Naive thymus-derived CD8-positive, alpha-beta T cell (primary cell): ENCODE results near the gene UGP2. TPM values are rescaled to one million over a fixed set of nuclear protein-coding genes. Genes with fewer than 3 reads are reported as not detected.
"Not testable (repeated sequence)": the region's sequence is repeated elsewhere in the genome, so short reads cannot be mapped to it uniquely, and the experiment has no call there.

Experiments
- ATAC-seq, 2 donors: fragments of 150-1000 bp; cut with Tn5 transposase in 1 of 2; sonication (Bioruptor Pico), chemical (Tn5 transposase) in 1 of 2; 1 replicate in 1 of 2; 2 replicates in 1 of 2; pipeline ENCODE4 v1.10.0; 2021; ENCODE audit warnings: mild to moderate bottlenecking in 2 of 2, moderate library complexity in 2 of 2
- POLR2A ChIA-PET: fragments of 350-600 bp; sonication (Branson Sonifier 250); formaldehyde crosslinking; loops from one replicate; lab custom pipeline; 2021; ENCODE audit warnings: antibody characterized with exemption; lab: Charles Lee
- DNase-seq, 10 donors: peaks; one replicate each; pipeline versions ENCODE4 v3.0.0 to v3.0.0-alpha.2; 2020 to 2022
- H3K27ac Mint-ChIP-seq, 10 donors: one replicate each; pipeline ENCODE4 v1.8.0; 2020 to 2022; ENCODE audit warnings: mild to moderate bottlenecking in 10 of 10, mixed read lengths in 10 of 10, moderate library complexity in 4 of 10, inconsistent platforms in 1 of 10
- H3K27me3 Mint-ChIP-seq, 5 donors: one replicate each; pipeline ENCODE4 v1.8.0; 2021 to 2022; ENCODE audit warnings: mixed read lengths in 5 of 5
- H3K36me3 Mint-ChIP-seq, 3 donors: one replicate each; pipeline ENCODE4 v1.8.0; 2020 to 2022; ENCODE audit warnings: mixed read lengths in 3 of 3, mild to moderate bottlenecking in 2 of 3, inconsistent platforms in 1 of 3
- H3K4me1 Mint-ChIP-seq, 4 donors: one replicate each; pipeline ENCODE4 v1.8.0; 2021 to 2022; ENCODE audit warnings: mixed read lengths in 4 of 4
- H3K4me3 Mint-ChIP-seq, 10 donors: one replicate each; pipeline ENCODE4 v1.8.0; 2020 to 2022; ENCODE audit warnings: mild to moderate bottlenecking in 10 of 10, mixed read lengths in 10 of 10, moderate library complexity in 6 of 10, inconsistent platforms in 1 of 10
- H3K9me3 Mint-ChIP-seq, 9 donors: one replicate each; pipeline ENCODE4 v1.8.0; 2020 to 2022; ENCODE audit warnings: mixed read lengths in 9 of 9, mild to moderate bottlenecking in 3 of 9, inconsistent platforms in 1 of 9, moderate library complexity in 1 of 9
- polyA plus RNA-seq, 3 donors: library from polyadenylated mRNA; unstranded; fragments of 300-500 nt; fragmentation: Illumina TruSeq; gene quantifications; one replicate each; pipeline ENCODE4 v1.2.3, GENCODE V29; 2021
- total RNA-seq, 8 experiments: library from RNA in 2 of 8; stranded (reverse) in 2 of 8; gene quantifications; one replicate each; pipeline ENCODE4 v1.2.3 and lab custom pipeline; 2021 to 2026

Gene UGP2
- 10 to 100 TPM; 77.2 to 89.1 TPM for total RNA-seq
- 100 to 1,000 TPM; 112 to 148 (median 135) TPM for polyA plus RNA-seq
- total RNA-seq (lab: John Stamatoyannopoulos, UW), result 52.2 to 110 (median 69.8) reads per million in 6 experiments

- POLR2A ChIA-PET, result interaction anchor here (0.6 to 3.8 kb wide), 15 partner anchors 9 to 1444 kb away, joined by 3 to 40 read pairs (median 7); partner anchors contain the start of genes ACTR2, MDH1 and WDPCP
- DNase-seq (peak; percentile 79 to 91 (median 82)), ATAC-seq (peak; percentile 64 to 67)
- H3K4me3 Mint-ChIP-seq, result peak within 1 kb of the TSS; percentile 94 to 100 (median 98)
- H3K36me3 Mint-ChIP-seq, result peaks cover 0 to 10% (median 5%) of the 10 kb centered on the region in 3 donors
- H3K9me3 Mint-ChIP-seq, result no peaks in the 10 kb centered on the region
- peaks cover 20 to 57% (median 49%) of the 10 kb centered on the region in 4 donors for H3K4me1 Mint-ChIP-seq
- no peaks in the 10 kb centered on the region for H3K27me3 Mint-ChIP-seq
- H3K27ac Mint-ChIP-seq, result peak within 1 kb of the TSS; percentile 95 to 99 (median 99)
Observed at GRCh38 chr2:63841254-63842022, at the start of gene UGP2. Gene UGP2, plus strand, starts transcription at chr2:63841896. Its CDS starts 290 bp downstream, at chr2:63842186.

- Mint-ChIP-seq H3K9me3 (peaks cover 0 to 9% (median 0%) of the 10 kb centered on the region in 9 donors), H3K4me3 (no peak overlapping the region), H3K4me1 (peaks cover 0 to 6% (median 2%) of the 10 kb centered on the region in 4 donors), H3K27ac (no peak overlapping the region), H3K36me3 (no peaks in the 10 kb centered on the region), H3K27me3 (no peaks in the 10 kb centered on the region)
- POLR2A ChIA-PET, result no interaction called here
- ATAC-seq, result no peak
- DNase-seq, result no peak
Observed at GRCh38 chr2:63792530-63792929, 49.2 kb upstream of the UGP2 start.

GRCh38 chr2:63796366-63796765 is 45.3 kb upstream of the UGP2 start:
- DNase-seq, result no peak
- Mint-ChIP-seq H3K27ac (peak overlapping the region in 1 of 10 donors; percentile 5), H3K27me3 (no peaks in the 10 kb centered on the region), H3K36me3 (no peaks in the 10 kb centered on the region), H3K9me3 (peaks cover 0 to 9% (median 0%) of the 10 kb centered on the region in 9 donors), H3K4me3 (no peak overlapping the region), H3K4me1 (peaks cover 0 to 6% (median under 1%) of the 10 kb centered on the region in 4 donors)
- POLR2A ChIA-PET, result no interaction called here
- ATAC-seq, result no peak

GRCh38 chr2:63796796-63797195 is 44.9 kb upstream of the UGP2 start:
- Mint-ChIP-seq H3K36me3 (no peaks in the 10 kb centered on the region), H3K9me3 (peaks cover 0 to 9% (median 0%) of the 10 kb centered on the region in 9 donors), H3K27me3 (no peaks in the 10 kb centered on the region), H3K27ac (no peak overlapping the region), H3K4me1 (peaks cover 0 to 6% (median under 1%) of the 10 kb centered on the region in 4 donors), H3K4me3 (no peak overlapping the region)
- ATAC-seq (no peak), DNase-seq (no peak)
- POLR2A ChIA-PET, result no interaction called here

- Mint-ChIP-seq H3K27ac (peak overlapping the region in 1 of 10 donors; percentile 11), H3K4me1 (no peaks in the 10 kb centered on the region), H3K36me3 (peaks cover 0 to 10% (median 0%) of the 10 kb centered on the region in 3 donors), H3K9me3 (peaks cover 0 to 9% (median 3%) of the 10 kb centered on the region in 9 donors), H3K27me3 (peaks cover 0 to 3% (median 0%) of the 10 kb centered on the region in 5 donors), H3K4me3 (no peak overlapping the region)
- ATAC-seq (no peak), DNase-seq (no peak)
- POLR2A ChIA-PET, result no interaction called here
Observed at GRCh38 chr2:63801455-63801854, 40.2 kb upstream of the UGP2 start.

- no peak overlapping the region for H3K4me3 Mint-ChIP-seq
- DNase-seq (no peak), ATAC-seq (no peak)
- H3K27me3 Mint-ChIP-seq, result peaks cover 0 to 3% (median 0%) of the 10 kb centered on the region in 5 donors
- H3K36me3 Mint-ChIP-seq, result peaks cover 0 to 14% (median 0%) of the 10 kb centered on the region in 3 donors
- no peak overlapping the region for H3K27ac Mint-ChIP-seq
- H3K9me3 Mint-ChIP-seq, result peaks cover 0 to 17% (median 8%) of the 10 kb centered on the region in 9 donors
- no peaks in the 10 kb centered on the region for H3K4me1 Mint-ChIP-seq
- POLR2A ChIA-PET, result no interaction called here
Observed at GRCh38 chr2:63805412-63805811, 36.3 kb upstream of the UGP2 start.

GRCh38 chr2:63808036-63808435 is 33.7 kb upstream of the UGP2 start:
- not testable (repeated sequence) for H3K4me3 Mint-ChIP-seq, ATAC-seq
- H3K36me3 Mint-ChIP-seq, result peaks cover 0 to 14% (median 0%) of the 10 kb centered on the region in 3 donors

GRCh38 chr2:63808911-63809310 is 32.8 kb upstream of the UGP2 start:
- H3K36me3 Mint-ChIP-seq, result peaks cover 0 to 14% (median 0%) of the 10 kb centered on the region in 3 donors
- DNase-seq, H3K27me3 Mint-ChIP-seq, ATAC-seq, H3K4me1 Mint-ChIP-seq, H3K27ac Mint-ChIP-seq, H3K4me3 Mint-ChIP-seq, POLR2A ChIA-PET: not testable (repeated sequence)
- H3K9me3 Mint-ChIP-seq, result peaks cover 0 to 17% (median 9%) of the 10 kb centered on the region in 9 donors

More at GRCh38 chr2:63808036-63808435, 33.7 kb upstream of the UGP2 start:
- POLR2A ChIA-PET, H3K27me3 Mint-ChIP-seq, DNase-seq, H3K4me1 Mint-ChIP-seq, H3K27ac Mint-ChIP-seq: not testable (repeated sequence)
- peaks cover 0 to 17% (median 9%) of the 10 kb centered on the region in 9 donors for H3K9me3 Mint-ChIP-seq

GRCh38 chr2:63811063-63811462 is 30.6 kb upstream of the UGP2 start:
- POLR2A ChIA-PET, result no interaction called here
- no peak for DNase-seq
- Mint-ChIP-seq H3K9me3 (peaks cover 0 to 10% (median 4%) of the 10 kb centered on the region in 9 donors), H3K27ac (no peak overlapping the region), H3K36me3 (peaks cover 0 to 6% (median 0%) of the 10 kb centered on the region in 3 donors), H3K4me1 (no peaks in the 10 kb centered on the region), H3K27me3 (peaks cover 0 to 2% (median 0%) of the 10 kb centered on the region in 5 donors), H3K4me3 (no peak overlapping the region)
- ATAC-seq, result no peak

- H3K27me3 Mint-ChIP-seq, result not testable (repeated sequence)
Observed at GRCh38 chr2:63811870-63812269, 29.8 kb upstream of the UGP2 start.

GRCh38 chr2:63814114-63814513 is 27.6 kb upstream of the UGP2 start:
- Mint-ChIP-seq H3K36me3 (no peaks in the 10 kb centered on the region), H3K9me3 (peaks cover 0 to 2% (median 0%) of the 10 kb centered on the region in 9 donors), H3K27me3 (peaks cover 0 to 2% (median 0%) of the 10 kb centered on the region in 5 donors), H3K4me3 (no peak overlapping the region), H3K27ac (no peak overlapping the region), H3K4me1 (no peaks in the 10 kb centered on the region)
- ATAC-seq, result no peak
- POLR2A ChIA-PET, result no interaction called here
- no peak for DNase-seq

More at GRCh38 chr2:63811870-63812269, 29.8 kb upstream of the UGP2 start:
- H3K4me3 Mint-ChIP-seq, H3K27ac Mint-ChIP-seq, H3K36me3 Mint-ChIP-seq, ATAC-seq, H3K9me3 Mint-ChIP-seq, H3K4me1 Mint-ChIP-seq, POLR2A ChIA-PET, DNase-seq: not testable (repeated sequence)

GRCh38 chr2:63817382-63817781 is 24.3 kb upstream of the UGP2 start:
- Mint-ChIP-seq H3K36me3 (no peaks in the 10 kb centered on the region), H3K4me3 (no peak overlapping the region), H3K4me1 (no peaks in the 10 kb centered on the region), H3K9me3 (no peaks in the 10 kb centered on the region), H3K27me3 (no peaks in the 10 kb centered on the region), H3K27ac (no peak overlapping the region)
- POLR2A ChIA-PET, result no interaction called here
- DNase-seq (no peak), ATAC-seq (no peak)

GRCh38 chr2:63818271-63818670 is 23.4 kb upstream of the UGP2 start:
- POLR2A ChIA-PET, result no interaction called here
- no peaks in the 10 kb centered on the region for H3K4me1 Mint-ChIP-seq
- H3K9me3 Mint-ChIP-seq, result no peaks in the 10 kb centered on the region
- no peak for ATAC-seq
- H3K4me3 Mint-ChIP-seq, result no peak overlapping the region
- no peaks in the 10 kb centered on the region for H3K36me3 Mint-ChIP-seq
- DNase-seq, result no peak
- no peak overlapping the region for H3K27ac Mint-ChIP-seq
- no peaks in the 10 kb centered on the region for H3K27me3 Mint-ChIP-seq
